Heart left ventricle (tissue), 13 donors: ENCODE results near the gene UVRAG.

Experiments
- CTCF ChIP-seq, 12 donors: fragments of 200-600 bp; sonication (generic) in 4 of 12; IDR thresholded peaks; one replicate each; pipeline versions ENCODE4 v1.5.0 to v1.8.0; 2018 to 2022; ENCODE audit warnings: antibody characterized with exemption in 12 of 12, mild to moderate bottlenecking in 5 of 12
- POLR2A ChIP-seq, 2 donors: fragments of 450-650 bp; IDR thresholded peaks; one replicate each; pipeline ENCODE4 v1.6.1; 2017; ENCODE audit warnings: antibody characterized with exemption in 2 of 2, mild to moderate bottlenecking in 2 of 2, moderate library complexity in 2 of 2
- donor health status: ischemic (EF 13 %, LVEDD 7.1; RV severe dilation, severe dysfunction).
- donor health status: DM: no; HTN: yes; CAD: no.
- donor health status: DM: no; HTN: no; CAD: no.
- donor health status: ischemic (EF 25% LVEDD 6.9; RV normal size, moderate dysfunction).
- donor health status: ischemic (EF 25% LVEDD 5.7; RV mildly dilated, moderate dysfunction).
- donor health status: ischemic (EF 35%, LVEDD 5.7; RV mildly dilated, moderate dysfunction).
- donor health status: nonischemic (EF 11% LVEDD 7.7; RV severe dilation, severe dysfunction).
- donor health status: DM: yes; HTN: yes; CAD: no.
- donor health status: PGD.
- donor health status: ischemic (EF 29% LVEDD 5.4; RV normal size, mild dysfunction).
- donor health status: nonischemic (EF 23%, LVEDD 6.1; RV moderate dilation, normal function).

- TF ChIP-seq POLR2A (IDR thresholded peaks at IDR 0.05) (no peak), CTCF (IDR thresholded peaks at IDR 0.05) (no peak)
These were observed 99.0 kb downstream of the UVRAG start for GRCh38 chr11:75913984-75914383.
